ENCODE data around the gene KLHL29. TPM values are rescaled to one million over a fixed set of nuclear protein-coding genes. Genes with fewer than 3 reads are reported as not detected.

KLHL29 gene
- total RNA-seq, 5 donors from 2014 or later (not counting 1 experiment from before 2014, with no cell fraction given): 1.8 to 6.6 (median 2.5) TPM

DNA sequence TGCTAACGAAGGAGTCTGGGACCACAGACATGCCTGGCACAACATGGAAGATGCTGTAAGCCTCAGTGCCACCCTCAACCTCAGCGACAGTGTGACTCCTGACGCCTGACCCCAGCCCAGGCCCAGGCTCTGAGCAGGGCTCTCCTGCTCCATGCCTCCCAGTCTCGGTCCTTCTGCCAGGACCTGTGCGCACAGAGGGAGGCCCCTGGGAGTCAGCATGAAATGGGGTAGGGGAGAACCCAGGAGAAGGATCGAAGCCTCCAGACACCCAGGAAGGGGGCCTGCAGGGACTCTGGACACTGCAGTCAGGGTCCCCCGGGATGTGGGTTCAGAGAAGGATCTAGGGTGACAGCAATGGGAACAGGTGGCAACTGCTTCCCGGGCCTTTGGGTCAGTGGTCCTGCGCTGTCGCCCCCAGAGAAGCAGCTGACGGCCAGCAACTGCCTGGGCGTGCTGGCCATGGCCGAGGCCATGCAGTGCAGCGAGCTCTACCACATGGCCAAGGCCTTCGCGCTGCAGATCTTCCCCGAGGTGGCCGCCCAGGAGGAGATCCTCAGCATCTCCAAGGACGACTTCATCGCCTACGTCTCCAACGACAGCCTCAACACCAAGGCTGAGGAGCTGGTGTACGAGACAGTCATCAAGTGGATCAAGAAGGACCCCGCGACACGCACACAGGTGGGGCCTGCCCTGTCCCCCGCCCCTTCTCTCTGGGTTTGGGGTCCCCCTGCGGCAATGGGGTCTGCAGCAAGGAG lies 308.0 kb downstream of the KLHL29 start:
- no peaks in the 10 kb centered on the region for H3K9me3 Mint-ChIP-seq
- no peak for DNase-seq
- peaks cover 22% of the 10 kb centered on the region for H3K36me3 Mint-ChIP-seq
- no peak overlapping the region for H3K4me3 Mint-ChIP-seq
- WGBS (ENCODE audit: insufficient coverage): 92% methylated on average over 26 of the region's 28 CpGs
- CTCF ChIA-PET: no interaction called here
- no peak overlapping the region for H3K4me3 ChIP-seq (ENCODE audit: control insufficient read depth in 1 of 2, extremely low read depth in 1 of 2, low read length in 1 of 2)
- H3K27ac Mint-ChIP-seq: no peak overlapping the region
- peaks cover 0 to 3% of the 10 kb centered on the region in 2 donors for H3K36me3 ChIP-seq (ENCODE audit: control insufficient read depth in 2 of 2, extremely low read depth in 1 of 2, insufficient read depth in 1 of 2, low read length in 1 of 2)
- ATAC-seq (replicated peaks in 1 of 4): no peak
- H3K9me3 ChIP-seq: no peaks in the 10 kb centered on the region
- no peaks in the 10 kb centered on the region for H3K4me1 ChIP-seq (ENCODE audit: control insufficient read depth in 1 of 2, extremely low read depth in 1 of 2, insufficient read depth in 2 of 2, low read length in 2 of 2)
- no peaks in the 10 kb centered on the region for H3K27me3 Mint-ChIP-seq
- peaks cover 0 to 6% (median 0%) of the 10 kb centered on the region in 3 donors for H3K4me1 Mint-ChIP-seq
- no peak overlapping the region for H3K27ac ChIP-seq (ENCODE audit: low read length)
- no peaks in the 10 kb centered on the region for H3K27me3 ChIP-seq (replicated peaks in 1 of 2; ENCODE audit: control insufficient read depth in 2 of 2, extremely low read depth in 1 of 2, insufficient read depth in 2 of 2, low read length in 1 of 2)
- POLR2A ChIA-PET: no interaction called here

DNA sequence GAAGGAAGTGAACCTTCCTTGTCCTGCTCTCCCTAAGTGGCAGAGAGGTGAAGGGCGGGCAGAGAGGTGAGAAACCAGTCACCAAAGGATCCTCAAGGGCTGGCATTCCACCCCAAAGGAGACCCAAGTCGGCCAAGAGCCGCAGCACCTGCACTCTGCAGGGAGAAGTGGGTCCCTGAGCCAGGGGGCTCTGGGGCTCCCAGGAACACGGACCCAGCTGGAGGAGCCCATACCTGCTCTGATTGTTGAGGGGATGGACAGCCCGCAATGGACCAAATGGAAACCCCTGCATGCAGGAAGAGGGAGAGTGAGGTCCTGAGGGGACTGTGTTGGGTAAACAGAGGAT lies 308.6 kb downstream of the KLHL29 start:
- H3K9me3 Mint-ChIP-seq: no peaks in the 10 kb centered on the region
- POLR2A ChIA-PET: no interaction called here
- H3K27ac Mint-ChIP-seq: no peak overlapping the region
- no peak overlapping the region for H3K4me3 Mint-ChIP-seq
- no peak overlapping the region for H3K27ac ChIP-seq (ENCODE audit: low read length)
- DNase-seq: no peak
- peaks cover 0 to 3% of the 10 kb centered on the region in 2 donors for H3K36me3 ChIP-seq (ENCODE audit: control insufficient read depth in 2 of 2, extremely low read depth in 1 of 2, insufficient read depth in 1 of 2, low read length in 1 of 2)
- WGBS (ENCODE audit: insufficient coverage): 89% methylated on average over 2 of the region's 5 CpGs
- H3K4me1 Mint-ChIP-seq: peaks cover 0 to 6% (median 0%) of the 10 kb centered on the region in 3 donors
- peaks cover 22% of the 10 kb centered on the region for H3K36me3 Mint-ChIP-seq
- H3K27me3 ChIP-seq (replicated peaks in 1 of 2; ENCODE audit: control insufficient read depth in 2 of 2, extremely low read depth in 1 of 2, insufficient read depth in 2 of 2, low read length in 1 of 2): no peaks in the 10 kb centered on the region
- no peak for ATAC-seq (replicated peaks in 1 of 4)
- no peaks in the 10 kb centered on the region for H3K27me3 Mint-ChIP-seq
- H3K4me3 ChIP-seq (ENCODE audit: control insufficient read depth in 1 of 2, extremely low read depth in 1 of 2, low read length in 1 of 2): no peak overlapping the region
- CTCF ChIA-PET: no interaction called here
- no peaks in the 10 kb centered on the region for H3K9me3 ChIP-seq
- H3K4me1 ChIP-seq (ENCODE audit: control insufficient read depth in 1 of 2, extremely low read depth in 1 of 2, insufficient read depth in 2 of 2, low read length in 2 of 2): no peaks in the 10 kb centered on the region

DNA sequence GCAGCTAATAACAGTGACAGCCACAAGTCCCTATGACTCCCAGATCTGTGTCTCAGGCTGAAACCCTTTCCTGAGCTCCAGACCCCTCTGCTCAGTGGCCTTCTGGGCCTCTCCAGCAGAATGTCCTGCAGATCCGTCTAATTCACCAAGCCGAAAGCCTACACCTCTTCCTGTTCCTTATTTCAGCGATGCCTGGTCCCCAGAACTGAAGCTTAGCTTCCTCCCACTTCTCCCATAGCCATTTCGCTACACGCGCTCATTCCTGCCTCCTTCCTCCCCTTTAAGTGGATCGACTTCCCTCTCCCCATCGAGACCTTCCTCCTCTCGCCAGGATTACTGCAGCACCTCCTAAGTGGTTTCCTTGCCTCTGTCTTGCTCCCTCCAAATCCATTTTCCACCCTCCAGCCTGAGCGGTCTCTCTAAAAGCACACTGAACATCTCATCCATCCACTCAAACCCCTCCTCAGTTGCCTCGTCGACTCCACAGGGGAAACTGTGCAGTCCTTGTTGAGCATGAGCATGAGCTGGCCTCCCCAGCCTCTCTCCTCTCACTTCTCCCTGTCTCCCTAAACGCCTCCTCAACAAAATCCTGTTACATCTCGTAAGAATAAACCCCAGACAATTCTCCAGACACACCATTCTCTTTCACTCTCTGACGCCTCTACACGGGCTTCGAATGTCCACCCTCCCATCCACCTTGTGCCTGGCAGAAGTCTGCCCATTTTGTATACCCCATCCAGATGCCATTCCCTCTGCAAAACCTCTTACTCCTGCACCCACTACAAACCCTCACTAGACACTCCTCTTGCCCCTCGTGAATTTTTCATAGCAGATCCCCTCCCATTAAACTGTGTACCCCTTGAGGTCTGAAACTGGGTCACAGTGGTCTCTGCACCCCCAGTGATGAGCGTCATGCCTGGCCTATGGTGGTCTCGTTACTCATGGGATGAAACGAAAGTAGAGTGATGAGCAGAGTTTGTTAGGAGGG lies 309.4 kb downstream of the KLHL29 start:
- DNase-seq (no peak), ATAC-seq (replicated peaks in 1 of 4) (no peak)
- Mint-ChIP-seq H3K4me1 (peaks cover 0 to 6% (median 0%) of the 10 kb centered on the region in 3 donors), H3K4me3 (no peak overlapping the region), H3K36me3 (peaks cover 22% of the 10 kb centered on the region), H3K9me3 (no peaks in the 10 kb centered on the region), H3K27me3 (no peaks in the 10 kb centered on the region), H3K27ac (no peak overlapping the region)
- Histone ChIP-seq H3K4me3 (ENCODE audit: control insufficient read depth in 1 of 2, extremely low read depth in 1 of 2, low read length in 1 of 2) (no peak overlapping the region), H3K9me3 (no peaks in the 10 kb centered on the region), H3K36me3 (ENCODE audit: control insufficient read depth in 2 of 2, extremely low read depth in 1 of 2, insufficient read depth in 1 of 2, low read length in 1 of 2) (peaks cover 0 to 3% of the 10 kb centered on the region in 2 donors), H3K4me1 (ENCODE audit: control insufficient read depth in 1 of 2, extremely low read depth in 1 of 2, insufficient read depth in 2 of 2, low read length in 2 of 2) (no peaks in the 10 kb centered on the region), H3K27me3 (replicated peaks in 1 of 2; ENCODE audit: control insufficient read depth in 2 of 2, extremely low read depth in 1 of 2, insufficient read depth in 2 of 2, low read length in 1 of 2) (no peaks in the 10 kb centered on the region), H3K27ac (ENCODE audit: low read length) (no peak overlapping the region)
- WGBS (ENCODE audit: insufficient coverage): 72% methylated on average over 19 of the region's 21 CpGs
- ChIA-PET CTCF (no interaction called here), POLR2A (no interaction called here)

DNA sequence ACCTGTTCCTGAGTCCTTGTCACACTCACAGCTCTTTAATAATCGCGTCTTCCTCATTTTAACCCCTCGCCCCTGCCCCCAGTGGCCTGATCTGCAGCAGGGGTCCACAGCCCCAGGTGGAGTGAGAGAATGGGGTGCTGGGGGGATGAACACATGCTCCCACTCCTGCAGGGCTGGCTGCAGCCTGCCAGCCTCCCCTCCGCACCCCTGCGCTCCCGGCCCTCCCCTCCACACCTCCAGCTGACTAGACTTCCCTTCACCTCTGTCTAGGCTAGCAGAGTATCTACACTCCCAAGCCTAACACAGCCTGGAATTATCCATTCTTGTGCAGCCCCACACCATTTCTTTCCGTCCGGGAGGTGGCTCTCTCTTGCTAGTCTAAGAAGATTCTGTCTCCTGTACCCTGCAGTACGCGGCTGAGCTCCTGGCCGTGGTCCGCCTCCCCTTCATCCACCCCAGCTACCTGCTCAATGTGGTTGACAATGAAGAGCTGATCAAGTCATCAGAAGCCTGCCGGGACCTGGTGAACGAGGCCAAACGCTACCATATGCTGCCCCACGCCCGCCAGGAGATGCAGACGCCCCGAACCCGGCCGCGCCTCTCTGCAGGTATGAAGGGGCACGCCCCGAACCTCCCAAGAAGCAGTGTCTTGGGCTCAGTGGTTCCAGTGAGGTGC lies 310.4 kb downstream of the KLHL29 start:
- H3K36me3 Mint-ChIP-seq: peaks cover 30% of the 10 kb centered on the region
- H3K27me3 Mint-ChIP-seq: no peaks in the 10 kb centered on the region
- ATAC-seq (replicated peaks in 1 of 4) (no peak), DNase-seq (no peak)
- WGBS (ENCODE audit: insufficient coverage): 97% methylated on average over 18 of the region's 24 CpGs
- CTCF ChIA-PET: no interaction called here
- H3K4me1 ChIP-seq (ENCODE audit: control insufficient read depth in 1 of 2, extremely low read depth in 1 of 2, insufficient read depth in 2 of 2, low read length in 2 of 2): no peaks in the 10 kb centered on the region
- no peaks in the 10 kb centered on the region for H3K9me3 ChIP-seq
- POLR2A ChIA-PET: no interaction called here
- H3K27ac Mint-ChIP-seq: no peak overlapping the region
- no peaks in the 10 kb centered on the region for H3K27me3 ChIP-seq (replicated peaks in 1 of 2; ENCODE audit: control insufficient read depth in 2 of 2, extremely low read depth in 1 of 2, insufficient read depth in 2 of 2, low read length in 1 of 2)
- peaks cover 0 to 13% (median 0%) of the 10 kb centered on the region in 3 donors for H3K4me1 Mint-ChIP-seq
- no peak overlapping the region for H3K4me3 ChIP-seq (ENCODE audit: control insufficient read depth in 1 of 2, extremely low read depth in 1 of 2, low read length in 1 of 2)
- H3K36me3 ChIP-seq (ENCODE audit: control insufficient read depth in 2 of 2, extremely low read depth in 1 of 2, insufficient read depth in 1 of 2, low read length in 1 of 2): peaks cover 0 to 3% of the 10 kb centered on the region in 2 donors
- H3K9me3 Mint-ChIP-seq: no peaks in the 10 kb centered on the region
- no peak overlapping the region for H3K27ac ChIP-seq (ENCODE audit: low read length)
- H3K4me3 Mint-ChIP-seq: no peak overlapping the region

- Histone ChIP-seq H3K36me3 (ENCODE audit: control insufficient read depth in 2 of 2, extremely low read depth in 1 of 2, insufficient read depth in 1 of 2, low read length in 1 of 2) (peaks cover 2 to 3% of the 10 kb centered on the region in 2 donors), H3K4me1 (ENCODE audit: control insufficient read depth in 1 of 2, extremely low read depth in 1 of 2, insufficient read depth in 2 of 2, low read length in 2 of 2) (no peaks in the 10 kb centered on the region), H3K4me3 (ENCODE audit: control insufficient read depth in 1 of 2, extremely low read depth in 1 of 2, low read length in 1 of 2) (no peak overlapping the region), H3K27me3 (replicated peaks in 1 of 2; ENCODE audit: control insufficient read depth in 2 of 2, extremely low read depth in 1 of 2, insufficient read depth in 2 of 2, low read length in 1 of 2) (no peaks in the 10 kb centered on the region), H3K27ac (ENCODE audit: low read length) (no peak overlapping the region), H3K9me3 (no peaks in the 10 kb centered on the region)
- ChIA-PET POLR2A (no interaction called here), CTCF (no interaction called here)
- Mint-ChIP-seq H3K4me3 (no peak overlapping the region), H3K27ac (no peak overlapping the region), H3K4me1 (peaks cover 0 to 17% (median 0%) of the 10 kb centered on the region in 3 donors), H3K9me3 (no peaks in the 10 kb centered on the region), H3K36me3 (peaks cover 30% of the 10 kb centered on the region), H3K27me3 (no peaks in the 10 kb centered on the region)
- 97% methylated on average over 23 of the region's 32 CpGs for WGBS (ENCODE audit: insufficient coverage)
- no peak for DNase-seq
- no peak for ATAC-seq (replicated peaks in 1 of 4)
Observed at GRCh38 chr2:23695890-23696751, 311.1 kb downstream of the KLHL29 start.

DNA sequence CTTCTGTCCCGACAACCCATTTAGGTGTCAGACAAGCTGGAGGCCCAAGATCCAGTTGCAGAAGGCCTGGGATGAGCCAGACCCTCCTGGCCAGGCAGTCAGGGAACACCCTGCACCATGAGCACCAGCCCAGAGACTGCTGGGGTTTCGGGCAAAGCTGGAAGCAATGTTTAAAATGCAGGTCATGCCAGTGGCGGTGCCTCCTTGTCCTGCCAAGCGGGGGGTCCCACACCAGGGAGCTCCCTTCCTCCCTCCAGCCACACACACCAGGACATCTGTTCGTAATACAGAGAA lies 311.7 kb downstream of the KLHL29 start:
- ATAC-seq (replicated peaks in 1 of 4) (no peak), DNase-seq (no peak)
- CTCF ChIA-PET: no interaction called here
- Mint-ChIP-seq H3K4me3 (no peak overlapping the region), H3K9me3 (no peaks in the 10 kb centered on the region), H3K4me1 (peaks cover 0 to 19% (median 0%) of the 10 kb centered on the region in 3 donors), H3K36me3 (peaks cover 27% of the 10 kb centered on the region), H3K27ac (no peak overlapping the region), H3K27me3 (no peaks in the 10 kb centered on the region)
- POLR2A ChIA-PET: no interaction called here
- Histone ChIP-seq H3K4me3 (ENCODE audit: control insufficient read depth in 1 of 2, extremely low read depth in 1 of 2, low read length in 1 of 2) (no peak overlapping the region), H3K36me3 (ENCODE audit: control insufficient read depth in 2 of 2, extremely low read depth in 1 of 2, insufficient read depth in 1 of 2, low read length in 1 of 2) (peaks cover 0 to 2% of the 10 kb centered on the region in 2 donors), H3K27me3 (replicated peaks in 1 of 2; ENCODE audit: control insufficient read depth in 2 of 2, extremely low read depth in 1 of 2, insufficient read depth in 2 of 2, low read length in 1 of 2) (no peaks in the 10 kb centered on the region), H3K9me3 (no peaks in the 10 kb centered on the region), H3K4me1 (ENCODE audit: control insufficient read depth in 1 of 2, extremely low read depth in 1 of 2, insufficient read depth in 2 of 2, low read length in 2 of 2) (no peaks in the 10 kb centered on the region), H3K27ac (ENCODE audit: low read length) (no peak overlapping the region)
- whole genome bisulfite sequencing (ENCODE audit: insufficient coverage): 88% methylated on average over 5 of the region's 5 CpGs
